ENCODE data around the gene CHN1.

Gene CHN1

GRCh38 chr2:174760845-174761473 is 244.2 kb downstream of the CHN1 start:
- DNase-seq, result no peak

- no peak for DNase-seq
Observed at GRCh38 chr2:174759381-174760065, 245.7 kb downstream of the CHN1 start.

GRCh38 chr2:174756743-174757142 is 248.4 kb downstream of the CHN1 start:
- DNase-seq, result no peak

- no peak for DNase-seq
Observed at GRCh38 chr2:174753038-174753633, 252.0 kb downstream of the CHN1 start.

- DNase-seq, result peak; percentile 33
Observed at GRCh38 chr2:174752403-174753037, 252.7 kb downstream of the CHN1 start.

GRCh38 chr2:174750923-174751441 is 254.2 kb downstream of the CHN1 start:
- peak; percentile 28 for DNase-seq

- no peak for DNase-seq
Observed at GRCh38 chr2:174749793-174750192, 255.4 kb downstream of the CHN1 start.

GRCh38 chr2:174748948-174749347 is 256.2 kb downstream of the CHN1 start:
- peak; percentile 69 for DNase-seq

All from stimulated activated CD4-positive, alpha-beta T cell treated with anti-CD3 and anti-CD28 coated beads, Interleukin-1b, Interleukin-23, amount 100 ng/mL, for 48 hours (primary cell).